Endothelial cell of umbilical vein (primary cell): ENCODE results near the gene ELK3. TPM values are rescaled to one million over a fixed set of nuclear protein-coding genes. Genes with fewer than 3 reads are reported as not detected.

Experiments
- BruUV-seq: library from RNA; stranded (reverse); fragments of 400-500 nt; replicated peaks from 2 replicates; lab custom pipeline; 2021; lab: Mats Ljungman, UMichigan
- CTCF ChIA-PET: fragments of 300-600, 350-600 bp; sonication (Branson Sonifier 250); formaldehyde crosslinking; loops from one replicate; lab custom pipeline; 2021; ENCODE audit warnings: antibody characterized with exemption, inconsistent platforms; lab: Charles Lee
- POLR2A ChIA-PET: fragments of 300-600, 350-600 bp; sonication (Branson Sonifier 250); formaldehyde crosslinking; loops from one replicate; lab custom pipeline; 2021; ENCODE audit warnings: antibody characterized with exemption, inconsistent platforms; lab: Charles Lee
- DNase-seq: peaks from one replicate; pipeline ENCODE4 v3.0.0-alpha.2; 2011; ENCODE audit warnings: low read depth, low spot score
- FAIRE-seq: peaks from 2 replicates; lab custom pipeline; 2011; peaks lifted over from hg19 to GRCh38; lab: Jason Lieb, UNC
- H2AFZ ChIP-seq: 2 replicates; pipeline ENCODE4 v1.6.0; 2012; ENCODE audit warnings: low read depth, low read length, control low read depth, inconsistent platforms
- H3K27ac ChIP-seq: 2 replicates; pipeline ENCODE4 v1.5.1; 2011; ENCODE audit warnings: low read depth, mild to moderate bottlenecking, control low read depth, low read length, moderate library complexity; ENCODE audit not compliant: insufficient read depth
- H3K27me3 ChIP-seq, 2 experiments: 2 replicates each; pipeline versions ENCODE4 v1.6.0 to v1.6.1; 2011; ENCODE audit warnings: low read length in 2 of 2, mixed read lengths in 1 of 2; ENCODE audit not compliant: control insufficient read depth in 2 of 2, insufficient read depth in 2 of 2
- H3K36me3 ChIP-seq, 2 experiments: 2 replicates in 1 of 2; 3 replicates in 1 of 2; pipeline ENCODE4 v1.5.1; 2011; ENCODE audit warnings: low read length in 2 of 2, mild to moderate bottlenecking in 1 of 2, moderate library complexity in 1 of 2; ENCODE audit not compliant: control insufficient read depth in 2 of 2, insufficient read depth in 2 of 2; ENCODE audit errors: extremely low read depth in 1 of 2
- H3K4me1 ChIP-seq: 3 replicates; pipeline ENCODE4 v1.5.1; 2011; ENCODE audit warnings: mild to moderate bottlenecking, low read length; ENCODE audit not compliant: control insufficient read depth, insufficient read depth; ENCODE audit errors: extremely low read depth
- H3K4me2 ChIP-seq: 2 replicates; pipeline ENCODE4 v1.6.1; 2011; ENCODE audit warnings: low read length, control low read depth, mixed read lengths; ENCODE audit not compliant: insufficient read depth
- H3K4me3 ChIP-seq, 3 experiments: fragments of 200-600 bp in 1 of 3; sonication (generic), shearing (Covaris generic) in 1 of 3; replicated peaks in 1 of 3; 2 replicates each; pipeline ENCODE4 v1.5.1; 2011 to 2016; ENCODE audit warnings: control low read depth in 3 of 3, low read length in 3 of 3, mild to moderate bottlenecking in 2 of 3, inconsistent platforms in 1 of 3, low read depth in 1 of 3, moderate library complexity in 1 of 3; ENCODE audit not compliant: insufficient read depth in 1 of 3
- H3K79me2 ChIP-seq: 2 replicates; pipeline ENCODE4 v1.6.0; 2012; ENCODE audit warnings: low read length, inconsistent platforms; ENCODE audit not compliant: control insufficient read depth, insufficient read depth
- H3K9ac ChIP-seq: replicated peaks from 2 replicates; pipeline ENCODE3; 2011; ENCODE audit warnings: low read length, control low read depth; ENCODE audit not compliant: insufficient read depth; ENCODE audit errors: extremely low read depth
- H3K9me1 ChIP-seq: replicated peaks from 3 replicates; pipeline ENCODE4 v1.6.0; 2011; ENCODE audit warnings: mild to moderate bottlenecking, low read length; ENCODE audit not compliant: control insufficient read depth, insufficient read depth; ENCODE audit errors: extremely low read depth
- H3K9me3 ChIP-seq: replicated peaks from 2 replicates; pipeline ENCODE4 v1.5.1; 2012; ENCODE audit warnings: low read length, inconsistent platforms; ENCODE audit not compliant: control insufficient read depth, insufficient read depth
- H4K20me1 ChIP-seq: replicated peaks from 2 replicates; pipeline ENCODE3; 2011; ENCODE audit warnings: mild to moderate bottlenecking, low read length; ENCODE audit not compliant: control insufficient read depth, insufficient read depth; ENCODE audit errors: extremely low read depth
- EZH2 ChIP-seq: IDR thresholded peaks from 2 replicates; pipeline ENCODE4 v1.6.1; 2012; ENCODE audit warnings: borderline replicate concordance, low read depth, mild to moderate bottlenecking, moderate library complexity, low read length, inconsistent platforms; ENCODE audit not compliant: severe bottlenecking
- FOS ChIP-seq: IDR thresholded peaks from 2 replicates; pipeline ENCODE4 v1.6.1; 2011; ENCODE audit warnings: mild to moderate bottlenecking, low read length, moderate library complexity, borderline replicate concordance; ENCODE audit not compliant: insufficient read depth
- GATA2 ChIP-seq: IDR thresholded peaks from 2 replicates; pipeline ENCODE4 v1.7.0; 2011; ENCODE audit warnings: low read depth, mild to moderate bottlenecking, moderate library complexity, mixed read lengths, low read length; ENCODE audit not compliant: insufficient read length, insufficient read depth
- JUN ChIP-seq: IDR thresholded peaks from 2 replicates; pipeline ENCODE4 v1.6.1; 2011; ENCODE audit warnings: borderline replicate concordance, low read depth; ENCODE audit not compliant: insufficient read length, insufficient read depth
- MYC ChIP-seq: IDR thresholded peaks from one replicate; pipeline ENCODE4 v1.6.1; 2011; ENCODE audit warnings: mild to moderate bottlenecking, low read depth, low read length
- POLR2A ChIP-seq: IDR thresholded peaks from 2 replicates; pipeline ENCODE4 v1.6.1; 2012; ENCODE audit warnings: low read depth, mild to moderate bottlenecking, control low read depth, low read length
- POLR2AphosphoS5 ChIP-seq: IDR thresholded peaks from 2 replicates; pipeline ENCODE4 v1.6.1; 2012; ENCODE audit warnings: low read depth, mild to moderate bottlenecking, control low read depth, low read length, moderate library complexity; ENCODE audit not compliant: insufficient read depth
- dilution Hi-C: fragments of 300-500 bp; cut with MboI; formaldehyde crosslinking; loops from one replicate; pipeline ENCODE4 v1.15.0; 2019; ENCODE audit warnings: low sequenced_read_pairs; ENCODE audit not compliant: extremely low pct_ligation_motif_present
- intact Hi-C: fragments of 100-400 bp; cut with micrococcal nuclease; formaldehyde crosslinking; loops from one replicate; pipeline ENCODE4 v1.10.0; 2022
- polyA plus RNA-seq, 4 experiments: library from polyadenylated mRNA; depleted of rRNA in 3 of 4; stranded (reverse) in 3 of 4; unstranded in 1 of 4; fragments of >200 nt; gene quantifications; 2 replicates each; pipeline versions ENCODE4 v1.2.1 to v1.2.3, GENCODE V29; 2011 to 2012; ENCODE audit warnings: missing spikeins in 1 of 4
- total RNA-seq: library from RNA; stranded (reverse); gene quantifications from 2 replicates; pipeline ENCODE4 v1.2.3, GENCODE V29; 2021
- TF ChIP-seq, protein P1 (sequence below): IDR thresholded peaks from 2 replicates; pipeline ENCODE4 v1.6.1; 2011; ENCODE audit not compliant: insufficient read depth, insufficient read length
- TF ChIP-seq, protein P2 (sequence below), 2 donors: IDR thresholded peaks; 1 replicate in 1 of 2; 2 replicates in 1 of 2; pipeline ENCODE4 v1.5.1; 2011; ENCODE audit warnings: low read length in 2 of 2, mild to moderate bottlenecking in 2 of 2, moderate library complexity in 2 of 2, control low read depth in 1 of 2, inconsistent platforms in 1 of 2, low read depth in 1 of 2; ENCODE audit not compliant: insufficient read depth in 1 of 2; ENCODE audit errors: extremely low read depth in 1 of 2

The ELK3 gene
- total and polyA plus RNA-seq, 2 donors (not counting 3 experiments of a cell fraction or from before 2014, with no cell fraction given) = 64.8 to 132 TPM

DNA sequence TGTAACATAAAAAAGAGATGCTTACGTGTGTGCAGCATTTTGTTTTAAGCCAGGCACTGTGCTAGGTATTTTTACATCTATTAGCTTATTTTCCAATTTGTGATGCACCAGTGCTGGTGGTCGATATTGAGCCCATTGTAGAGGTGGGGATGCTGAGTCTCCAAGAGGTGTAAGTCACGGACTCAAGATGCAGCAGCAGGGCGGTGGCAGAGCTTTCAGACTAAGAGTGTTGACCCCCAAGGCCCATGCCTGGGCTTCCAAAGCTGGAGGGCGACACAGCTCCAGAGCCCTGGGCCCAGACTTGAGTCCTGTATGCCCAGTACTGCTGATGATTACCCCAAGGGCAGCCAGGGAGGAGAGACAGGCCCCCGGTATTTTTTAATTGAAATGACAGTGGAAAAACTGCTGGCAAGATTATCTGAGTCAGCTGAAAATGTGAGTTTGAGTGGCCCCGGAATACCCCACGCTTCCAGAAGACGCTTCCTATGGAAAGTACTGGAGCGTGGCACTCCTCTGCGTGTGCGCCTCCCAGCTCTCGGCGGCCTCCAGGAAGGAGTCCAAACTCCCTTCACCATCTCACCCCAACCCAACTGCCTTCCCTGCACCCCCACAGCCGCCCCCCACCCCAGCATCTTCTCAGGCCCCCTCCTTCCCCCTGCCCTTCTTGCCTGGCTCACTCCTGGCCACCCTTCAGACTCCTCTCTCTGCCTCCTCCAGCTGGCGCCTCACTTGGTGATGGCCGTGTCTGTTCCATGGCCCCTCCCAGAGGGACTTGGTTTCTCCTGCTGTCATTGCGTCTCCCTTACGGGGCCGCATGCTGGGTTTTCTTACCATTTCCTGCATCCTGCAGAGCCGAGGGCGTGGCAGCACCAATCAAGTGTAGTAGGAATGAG is 40.7 kb downstream of the ELK3 start:
- Histone ChIP-seq H3K9me3 (no peaks in the 10 kb centered on the region), H3K9me1 (no peaks in the 10 kb centered on the region), H4K20me1 (peaks cover 15% of the 10 kb centered on the region), H3K79me2 (peaks cover 98% of the 10 kb centered on the region), H3K9ac (no peak overlapping the region), H3K4me3 (no peak overlapping the region), H3K27me3 (no peaks in the 10 kb centered on the region), H3K4me1 (peaks cover 67% of the 10 kb centered on the region), H3K27ac (peak overlapping the region; percentile 40), H3K4me2 (no peak overlapping the region), H3K36me3 (peaks cover 20 to 53% of the 10 kb centered on the region in 2 experiments), H2AFZ (no peak overlapping the region)
- intact Hi-C loops = no loop called here
- ChIA-PET POLR2A (no interaction called here), CTCF (interaction anchor here (0.8 to 1.6 kb wide), 4 partner anchors 14 to 19 kb away, joined by 3 to 5 read pairs (median 4); no protein-coding TSS in a partner anchor)
- peak; percentile 31 for FAIRE-seq
- BruUV-seq = no TSS peak
- no peak for TF ChIP-seq POLR2AphosphoS5
- TF ChIP-seq EZH2 = no peak
- no peak for TF ChIP-seq GATA2
- TF ChIP-seq, protein P1, sequence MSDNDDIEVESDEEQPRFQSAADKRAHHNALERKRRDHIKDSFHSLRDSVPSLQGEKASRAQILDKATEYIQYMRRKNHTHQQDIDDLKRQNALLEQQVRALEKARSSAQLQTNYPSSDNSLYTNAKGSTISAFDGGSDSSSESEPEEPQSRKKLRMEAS = no peak
- TF ChIP-seq, protein P2, sequence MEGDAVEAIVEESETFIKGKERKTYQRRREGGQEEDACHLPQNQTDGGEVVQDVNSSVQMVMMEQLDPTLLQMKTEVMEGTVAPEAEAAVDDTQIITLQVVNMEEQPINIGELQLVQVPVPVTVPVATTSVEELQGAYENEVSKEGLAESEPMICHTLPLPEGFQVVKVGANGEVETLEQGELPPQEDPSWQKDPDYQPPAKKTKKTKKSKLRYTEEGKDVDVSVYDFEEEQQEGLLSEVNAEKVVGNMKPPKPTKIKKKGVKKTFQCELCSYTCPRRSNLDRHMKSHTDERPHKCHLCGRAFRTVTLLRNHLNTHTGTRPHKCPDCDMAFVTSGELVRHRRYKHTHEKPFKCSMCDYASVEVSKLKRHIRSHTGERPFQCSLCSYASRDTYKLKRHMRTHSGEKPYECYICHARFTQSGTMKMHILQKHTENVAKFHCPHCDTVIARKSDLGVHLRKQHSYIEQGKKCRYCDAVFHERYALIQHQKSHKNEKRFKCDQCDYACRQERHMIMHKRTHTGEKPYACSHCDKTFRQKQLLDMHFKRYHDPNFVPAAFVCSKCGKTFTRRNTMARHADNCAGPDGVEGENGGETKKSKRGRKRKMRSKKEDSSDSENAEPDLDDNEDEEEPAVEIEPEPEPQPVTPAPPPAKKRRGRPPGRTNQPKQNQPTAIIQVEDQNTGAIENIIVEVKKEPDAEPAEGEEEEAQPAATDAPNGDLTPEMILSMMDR (IDR thresholded peaks at IDR 0.05; ENCODE audit: extremely low read depth in 1 of 2, insufficient read depth in 1 of 2, low read depth in 1 of 2, low read length in 2 of 2) = no peak
- TF ChIP-seq MYC = no peak
- TF ChIP-seq JUN = no peak
- TF ChIP-seq FOS = no peak
- TF ChIP-seq POLR2A = no peak
- DNase-seq = no peak
- dilution Hi-C loops = no loop called here
